ENCODE data around the gene JCAD. TPM values are rescaled to one million over a fixed set of nuclear protein-coding genes. Genes with fewer than 3 reads are reported as not detected.
"Not testable (repeated sequence)": the region's sequence is repeated elsewhere in the genome, so short reads cannot be mapped to it uniquely, and the experiment has no call there.

Gene JCAD
- total RNA-seq = 10 to 100 TPM in 1 of 4 donors, 1 to 10 TPM in 3; 2.6 to 10.1 (median 6.8) TPM

GRCh38 chr10:30059209-30060107, at the start of gene JCAD:
TSS of gene JCAD (minus strand) at chr10:30059586. CDS start at chr10:30047812, 11,774 bp downstream.
- Histone ChIP-seq H3K4me1 (peaks cover 38% of the 10 kb centered on the region), H3K9me3 (no peaks in the 10 kb centered on the region), H3K27ac (peak within 1 kb of the TSS; percentile 90), H3K4me3 (peak within 1 kb of the TSS; percentile 79), H3K27me3 (peaks cover 7% of the 10 kb centered on the region), H3K36me3 (no peaks in the 10 kb centered on the region)
- 40% methylated on average over 7 of the region's 66 CpGs for WGBS
- DNase-seq (ENCODE audit: low spot score in 2 of 2) = peak in 1 of 2 donors; percentile 82
- no peak for TF ChIP-seq CTCF (IDR thresholded peaks at IDR 0.05)
- TF ChIP-seq POLR2A (IDR thresholded peaks at IDR 0.05) = no peak
- no peak for TF ChIP-seq EP300 (IDR thresholded peaks at IDR 0.05)

- no peak overlapping the region for H3K27ac ChIP-seq
- 93% methylated on average over 5 of the region's 5 CpGs for WGBS
- H3K36me3 ChIP-seq = no peaks in the 10 kb centered on the region
- DNase-seq (ENCODE audit: low spot score in 2 of 2) = peak in 1 of 2 donors; percentile 3
- H3K27me3 ChIP-seq = no peaks in the 10 kb centered on the region
- no peaks in the 10 kb centered on the region for H3K4me1 ChIP-seq
- no peak overlapping the region for H3K4me3 ChIP-seq
- no peaks in the 10 kb centered on the region for H3K9me3 ChIP-seq
- no peak for TF ChIP-seq EP300 (IDR thresholded peaks at IDR 0.05)
- TF ChIP-seq CTCF (IDR thresholded peaks at IDR 0.05) = no peak
- no peak for TF ChIP-seq POLR2AphosphoS5 (IDR thresholded peaks at IDR 0.05)
Observed at GRCh38 chr10:30106987-30107386, 47.6 kb upstream of the JCAD start.

GRCh38 chr10:30103595-30104320, 44.4 kb upstream of the JCAD start:
- no peak overlapping the region for H3K27ac ChIP-seq
- H3K9me3 ChIP-seq = no peaks in the 10 kb centered on the region
- WGBS = 36% methylated on average over 7 of the region's 7 CpGs
- no peak overlapping the region for H3K4me3 ChIP-seq
- no peak for DNase-seq (ENCODE audit: low spot score in 2 of 2)
- H3K4me1 ChIP-seq = no peaks in the 10 kb centered on the region
- H3K27me3 ChIP-seq = no peaks in the 10 kb centered on the region
- H3K36me3 ChIP-seq = no peaks in the 10 kb centered on the region
- TF ChIP-seq POLR2AphosphoS5 (IDR thresholded peaks at IDR 0.05) (no peak), EP300 (IDR thresholded peaks at IDR 0.05) (no peak), POLR2A (IDR thresholded peaks at IDR 0.05) (no peak), CTCF (IDR thresholded peaks at IDR 0.05) (no peak)

GRCh38 chr10:30099706-30100105, 40.3 kb upstream of the JCAD start:
- H3K9me3 ChIP-seq; H3K27me3 ChIP-seq; DNase-seq (ENCODE audit: low spot score in 2 of 2); H3K27ac ChIP-seq; H3K4me1 ChIP-seq; H3K36me3 ChIP-seq; H3K4me3 ChIP-seq: not testable (repeated sequence)
- WGBS = 85% methylated on average over 7 of the region's 7 CpGs

GRCh38 chr10:30099101-30099500, 39.7 kb upstream of the JCAD start:
- Histone ChIP-seq H3K9me3 (no peaks in the 10 kb centered on the region), H3K4me1 (no peaks in the 10 kb centered on the region), H3K27me3 (no peaks in the 10 kb centered on the region), H3K27ac (no peak overlapping the region), H3K36me3 (no peaks in the 10 kb centered on the region), H3K4me3 (no peak overlapping the region)
- TF ChIP-seq POLR2AphosphoS5 (IDR thresholded peaks at IDR 0.05) = no peak
- no peak for TF ChIP-seq EP300 (IDR thresholded peaks at IDR 0.05)
- TF ChIP-seq CTCF (IDR thresholded peaks at IDR 0.05) = no peak
- TF ChIP-seq POLR2A (IDR thresholded peaks at IDR 0.05) = no peak
- 85% methylated on average over 1 of the region's 1 CpG for WGBS
- no peak for DNase-seq (ENCODE audit: low spot score in 2 of 2)

Data from suprapubic skin (tissue), 4 donors.